GM12892 (cell line): ENCODE data around the gene SARS1.

Experiments
- POLR2AphosphoS5 ChIP-seq: IDR thresholded peaks from 2 replicates; pipeline ENCODE4 v1.6.1; 2011; ENCODE audit warnings: low read depth, low read length, control low read depth
- TAF1 ChIP-seq: IDR thresholded peaks from 2 replicates; pipeline ENCODE4 v1.6.1; 2011; ENCODE audit warnings: low read depth, mild to moderate bottlenecking, control low read depth, low read length, borderline replicate concordance

- TF ChIP-seq POLR2AphosphoS5 (no peak), TAF1 (no peak)
These were observed 57.7 kb downstream of the SARS1 start for GRCh38 chr1:109271458-109271857.
